AG04449 (cell line): ENCODE data around the gene MAPK9.

ENCODE experiments used
- CTCF ChIA-PET: fragments of 350-600 bp; formaldehyde crosslinking; extraction: SDS; loops from one replicate; lab custom pipeline; 2021; ENCODE audit warnings: antibody characterized with exemption; lab: Yijun Ruan, JAX
- POLR2A ChIA-PET: fragments of 400-600, 350-600 bp; formaldehyde crosslinking; extraction: SDS; loops from one replicate; lab custom pipeline; 2020; ENCODE audit warnings: antibody characterized with exemption, inconsistent platforms; lab: Yijun Ruan, JAX
- DNase-seq: peaks from one replicate; pipeline ENCODE4 v3.0.0-alpha.2; 2010; ENCODE audit warnings: low read depth, low spot score
- H3K4me3 ChIP-seq: 2 replicates; pipeline ENCODE4 v1.5.1; 2011; ENCODE audit warnings: low read depth, mild to moderate bottlenecking, control low read depth, low read length
- TF ChIP-seq, protein P1 (sequence below): IDR thresholded peaks from one replicate; pipeline ENCODE4 v1.5.1; 2011; ENCODE audit warnings: mild to moderate bottlenecking, moderate library complexity, low read length, control low read depth, inconsistent platforms; ENCODE audit not compliant: insufficient read depth; ENCODE audit errors: missing control alignments

Gene MAPK9

DNA sequence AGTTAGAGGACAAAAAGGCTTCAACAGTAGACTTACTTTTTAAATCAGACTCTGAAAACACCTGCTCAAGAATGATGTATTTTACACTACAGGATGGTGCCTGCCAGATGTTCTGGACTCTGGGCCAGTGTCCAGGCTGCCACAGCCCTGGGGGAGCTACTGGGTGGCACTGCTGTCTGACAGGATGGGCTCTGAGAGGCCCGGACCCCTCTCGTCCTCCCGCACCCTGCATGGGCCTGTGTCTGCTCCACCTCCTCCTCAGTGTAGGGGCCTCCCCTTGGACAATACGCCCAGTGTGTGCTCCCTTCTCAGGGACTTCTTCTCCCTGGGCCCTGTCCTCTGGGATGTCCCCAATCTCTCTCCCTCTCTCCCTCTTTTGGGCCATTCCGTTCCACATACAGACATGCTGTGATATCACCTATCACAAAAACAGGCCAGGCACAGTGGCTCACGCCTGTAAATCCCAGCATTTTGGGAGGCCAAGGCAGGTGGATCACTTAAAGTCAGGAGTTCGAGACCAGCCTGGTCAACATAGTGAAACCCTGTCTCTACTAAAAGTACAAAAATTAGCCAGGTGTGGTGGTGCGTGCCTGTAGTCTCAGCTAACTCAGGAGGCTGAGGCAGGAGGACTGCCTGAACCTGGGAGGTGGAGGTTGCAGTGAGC lies 37.9 kb upstream of the MAPK9 start:
- ChIA-PET CTCF (interaction anchor here (1.0 to 10.7 kb wide), 12 partner anchors 8 to 142 kb away, joined by 4 to 182 read pairs (median 20); partner anchors contain the start of gene GFPT2), POLR2A (interaction anchor here (1.2 kb wide), 1 partner anchor 14 kb away, joined by 3 read pairs; no protein-coding TSS in a partner anchor)
- no peak for DNase-seq
- no peak overlapping the region for H3K4me3 ChIP-seq
- TF ChIP-seq, protein P1, sequence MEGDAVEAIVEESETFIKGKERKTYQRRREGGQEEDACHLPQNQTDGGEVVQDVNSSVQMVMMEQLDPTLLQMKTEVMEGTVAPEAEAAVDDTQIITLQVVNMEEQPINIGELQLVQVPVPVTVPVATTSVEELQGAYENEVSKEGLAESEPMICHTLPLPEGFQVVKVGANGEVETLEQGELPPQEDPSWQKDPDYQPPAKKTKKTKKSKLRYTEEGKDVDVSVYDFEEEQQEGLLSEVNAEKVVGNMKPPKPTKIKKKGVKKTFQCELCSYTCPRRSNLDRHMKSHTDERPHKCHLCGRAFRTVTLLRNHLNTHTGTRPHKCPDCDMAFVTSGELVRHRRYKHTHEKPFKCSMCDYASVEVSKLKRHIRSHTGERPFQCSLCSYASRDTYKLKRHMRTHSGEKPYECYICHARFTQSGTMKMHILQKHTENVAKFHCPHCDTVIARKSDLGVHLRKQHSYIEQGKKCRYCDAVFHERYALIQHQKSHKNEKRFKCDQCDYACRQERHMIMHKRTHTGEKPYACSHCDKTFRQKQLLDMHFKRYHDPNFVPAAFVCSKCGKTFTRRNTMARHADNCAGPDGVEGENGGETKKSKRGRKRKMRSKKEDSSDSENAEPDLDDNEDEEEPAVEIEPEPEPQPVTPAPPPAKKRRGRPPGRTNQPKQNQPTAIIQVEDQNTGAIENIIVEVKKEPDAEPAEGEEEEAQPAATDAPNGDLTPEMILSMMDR = no peak

DNA sequence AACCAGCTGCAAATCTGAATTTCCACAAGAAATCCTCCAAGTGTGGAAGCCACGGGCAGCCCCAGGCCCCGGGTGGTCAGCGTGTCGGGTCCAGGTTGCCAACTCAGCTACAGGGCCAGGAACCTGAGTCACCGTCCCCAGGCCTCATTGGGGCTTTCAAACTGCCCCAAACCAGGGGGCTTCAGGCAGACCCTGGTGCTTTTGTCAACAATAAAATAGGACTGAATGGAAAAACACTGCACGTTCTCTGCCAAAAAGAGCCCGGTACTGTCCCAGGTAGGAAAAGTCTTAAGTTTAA lies 37.2 kb upstream of the MAPK9 start:
- DNase-seq = no peak
- TF ChIP-seq, protein P1 = no peak
- no peak overlapping the region for H3K4me3 ChIP-seq
- ChIA-PET POLR2A (interaction anchor here (0.5 kb wide), 1 partner anchor 24 kb away, joined by 4 read pairs; the partner anchor contains the start of gene GFPT2), CTCF (interaction anchor here (0.6 to 10.7 kb wide), 24 partner anchors 7 to 263 kb away, joined by 3 to 182 read pairs (median 5); partner anchors contain the start of genes GFPT2, MAPK9 and SCGB3A1)

DNA sequence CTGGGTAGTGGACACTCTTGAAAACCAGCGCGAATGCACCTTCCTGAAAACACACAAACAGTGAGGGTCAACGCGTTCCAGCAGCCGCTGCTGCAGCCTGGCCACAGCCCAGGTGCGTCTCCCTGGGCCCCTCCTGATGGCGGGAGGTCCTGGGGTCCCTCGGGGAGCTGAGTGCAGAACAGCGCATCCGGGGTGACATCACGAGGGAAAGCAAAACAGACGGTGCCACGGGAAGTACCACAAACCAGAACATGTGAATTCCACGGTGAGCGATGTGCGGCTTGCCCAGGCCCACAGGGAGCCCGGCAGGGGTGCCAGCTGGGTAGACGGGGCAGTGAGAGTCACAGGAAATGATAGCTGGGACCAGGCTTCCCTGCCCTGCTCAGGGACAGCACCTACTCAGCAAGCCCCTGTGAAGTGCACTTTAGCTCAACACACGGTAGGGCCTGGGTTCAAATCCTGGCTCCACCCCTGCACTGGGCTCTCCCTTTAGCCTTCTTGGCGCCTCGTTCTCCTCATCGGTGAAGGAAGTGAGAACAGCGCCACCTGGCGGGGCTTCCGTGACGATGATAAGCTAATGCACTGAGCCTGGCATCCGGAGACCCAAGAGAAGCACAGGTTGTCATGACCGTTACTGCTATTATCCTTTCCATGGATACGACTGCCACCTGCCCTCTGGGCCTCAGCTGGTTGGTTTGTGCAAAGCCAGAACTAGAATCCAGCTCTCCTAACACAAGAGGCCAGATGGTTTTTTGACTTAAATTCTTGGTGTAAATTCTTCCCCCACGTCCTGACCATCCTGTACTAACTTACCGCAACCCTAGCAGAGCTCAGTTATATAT lies 36.6 kb upstream of the MAPK9 start:
- H3K4me3 ChIP-seq = no peak overlapping the region
- no peak for DNase-seq
- TF ChIP-seq, protein P1 = peak; percentile 69
- ChIA-PET CTCF (interaction anchor here (0.6 to 10.7 kb wide), 25 partner anchors 9 to 263 kb away, joined by 3 to 182 read pairs (median 4); partner anchors contain the start of genes GFPT2, MAPK9 and SCGB3A1), POLR2A (interaction anchor here (0.5 kb wide), 1 partner anchor 25 kb away, joined by 4 read pairs; the partner anchor contains the start of gene GFPT2)

DNA sequence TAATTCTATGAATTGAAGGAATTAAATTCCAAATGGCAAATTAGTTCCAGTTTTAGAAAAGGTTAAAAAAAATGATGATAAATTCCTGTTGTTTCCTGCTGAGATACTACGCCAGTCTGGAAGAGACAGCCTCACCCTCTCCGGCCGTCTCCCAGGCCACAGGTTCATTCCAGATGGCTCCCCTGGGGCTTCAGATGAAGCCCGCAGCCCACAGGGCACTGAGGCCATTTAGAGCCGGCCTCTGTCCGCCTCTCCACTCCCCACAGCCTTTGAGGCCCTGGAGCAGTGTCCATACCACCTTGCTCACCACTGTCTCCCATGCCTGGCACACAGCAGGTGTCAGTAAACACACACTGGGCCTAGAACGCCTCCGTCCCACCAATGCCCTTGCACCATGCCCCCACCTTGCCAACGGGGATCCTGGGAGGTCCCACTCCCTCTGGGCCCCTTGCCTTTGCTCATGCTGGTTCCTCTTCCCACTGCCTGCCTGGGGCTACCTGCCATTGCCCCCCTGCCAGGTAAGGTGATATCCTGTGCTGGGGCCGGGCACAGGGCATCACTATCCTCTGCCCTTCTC lies 35.2 kb upstream of the MAPK9 start:
- POLR2A ChIA-PET = no interaction called here
- TF ChIP-seq, protein P1 = no peak
- no peak for DNase-seq

DNA sequence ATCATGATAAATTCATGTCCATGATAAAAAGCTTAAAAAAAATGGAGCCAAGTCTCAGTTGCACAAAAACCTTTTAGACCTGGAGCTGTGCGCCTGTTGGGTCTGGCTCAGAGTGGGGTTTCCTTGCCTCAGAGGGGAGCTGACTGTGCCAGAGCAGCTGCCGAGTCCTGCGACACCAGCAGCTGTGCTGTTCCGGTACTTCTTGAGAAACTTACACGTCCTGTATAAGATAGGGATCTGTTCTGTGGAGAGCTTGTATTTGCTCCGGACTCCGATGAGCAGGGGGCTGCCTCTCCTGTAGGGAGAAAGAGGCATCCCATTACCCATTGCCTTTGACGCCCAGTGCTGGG lies 32.7 kb upstream of the MAPK9 start:
- H3K4me3 ChIP-seq = no peak overlapping the region
- CTCF ChIA-PET = interaction anchor here (0.8 to 10.7 kb wide), 4 partner anchors 9 to 147 kb away, joined by 3 to 182 read pairs (median 32); partner anchors contain the start of gene MAPK9
- TF ChIP-seq, protein P1 = no peak
- POLR2A ChIA-PET = interaction anchor here (1.3 kb wide), 1 partner anchor 29 kb away, joined by 4 read pairs; the partner anchor contains the start of gene GFPT2
- no peak for DNase-seq

More for the DNA sequence above, 35.2 kb upstream of the MAPK9 start:
- no peak overlapping the region for H3K4me3 ChIP-seq
- CTCF ChIA-PET = interaction anchor here (3.8 to 10.7 kb wide), 4 partner anchors 13 to 33 kb away, joined by 52 to 182 read pairs (median 60); partner anchors contain the start of gene MAPK9
